ENCODE results near the gene IREB2. TPM values are rescaled to one million over a fixed set of nuclear protein-coding genes. Genes with fewer than 3 reads are reported as not detected.

Gene IREB2
- total RNA-seq, 2 experiments from 2014 or later = 27.1 to 77.6 TPM

GRCh38 chr15:78437107-78437761, 782 bp upstream of the IREB2 start:
- ChIA-PET CTCF (ENCODE audit: unreplicated experiment) (no interaction called here), POLR2A (interaction anchor here (0.7 to 2.1 kb wide), 10 partner anchors 9 to 137 kb away, joined by 3 to 16 read pairs (median 3); partner anchors contain the start of genes PSMA4 and SKIC8)
- intact Hi-C loops (cut with micrococcal nuclease; ENCODE audit: unreplicated experiment) = loop anchor here (10.0 kb wide), 1 partner anchor 438 kb away; the partner anchor contains the start of gene MORF4L1
- H2AFZ ChIP-seq (ENCODE audit: low read length) = peak overlapping the region; percentile 85; the same call in 1 of the 2 replicates
- H4K20me1 ChIP-seq (ENCODE audit: insufficient read depth, low read length) = peaks cover 12% of the 10 kb centered on the region; the same call in 1 of the 2 replicates
- TF ChIP-seq EZH2phosphoT487 (IDR thresholded peaks at IDR 0.05; ENCODE audit: borderline replicate concordance, low read depth, low read length) (no peak), CTCF (conservative IDR thresholded peaks at IDR 0.05; ENCODE audit: low read length) (no peak)
- peak; percentile 68 for DNase-seq (ENCODE audit: low spot score)
- no peaks in the 10 kb centered on the region for H3K9me2 ChIP-seq (ENCODE audit: insufficient read depth, low read length)
- H3K36me3 ChIP-seq (ENCODE audit: insufficient read depth, low read length) = peaks cover 27% of the 10 kb centered on the region
- H3K4me2 ChIP-seq (ENCODE audit: low read length) = peak overlapping the region; percentile 98
- peaks cover 42% of the 10 kb centered on the region for H3K79me2 ChIP-seq (ENCODE audit: insufficient read depth, low read depth, low read length)
- H3K4me1 ChIP-seq (ENCODE audit: insufficient read depth, low read length, poor library complexity, severe bottlenecking) = peaks cover 51% of the 10 kb centered on the region
- peak overlapping the region; percentile 87 for H3K4me3 ChIP-seq (ENCODE audit: low read depth, low read length, poor library complexity, severe bottlenecking)
- BruUV-seq (replicated peaks) = TSS peak; percentile 100
- no peaks in the 10 kb centered on the region for H3K9me3 ChIP-seq (ENCODE audit: low read length)
- peak overlapping the region; percentile 82 for H3K27ac ChIP-seq (ENCODE audit: low read depth, low read length, poor library complexity, severe bottlenecking)

- H3K9me3 ChIP-seq (ENCODE audit: low read length) = no peaks in the 10 kb centered on the region
- BruUV-seq (replicated peaks) = no TSS peak
- TF ChIP-seq CTCF (conservative IDR thresholded peaks at IDR 0.05; ENCODE audit: low read length) (peak; percentile 71), EZH2phosphoT487 (IDR thresholded peaks at IDR 0.05; ENCODE audit: borderline replicate concordance, low read depth, low read length) (no peak)
- POLR2A ChIA-PET = interaction anchor here (0.6 to 2.1 kb wide), 10 partner anchors 10 to 139 kb away, joined by 3 to 9 read pairs (median 3); partner anchors contain the start of genes PSMA4 and SKIC8
- CTCF ChIA-PET (ENCODE audit: unreplicated experiment) = no interaction called here
- H3K4me2 ChIP-seq (ENCODE audit: low read length) = peak overlapping the region; percentile 81
- H3K4me3 ChIP-seq (ENCODE audit: low read depth, low read length, poor library complexity, severe bottlenecking) = peak overlapping the region; percentile 87
- peaks cover 42% of the 10 kb centered on the region for H3K36me3 ChIP-seq (ENCODE audit: insufficient read depth, low read length)
- H4K20me1 ChIP-seq (ENCODE audit: insufficient read depth, low read length) = peaks cover 12% of the 10 kb centered on the region; the same call in 1 of the 2 replicates
- H3K4me1 ChIP-seq (ENCODE audit: insufficient read depth, low read length, poor library complexity, severe bottlenecking) = peaks cover 36% of the 10 kb centered on the region
- intact Hi-C loops (cut with micrococcal nuclease; ENCODE audit: unreplicated experiment) = loop anchor here (10.0 kb wide), 1 partner anchor 436 kb away; the partner anchor contains the start of gene MORF4L1
- peak; percentile 58 for DNase-seq (ENCODE audit: low spot score)
- peak overlapping the region; percentile 82 for H3K27ac ChIP-seq (ENCODE audit: low read depth, low read length, poor library complexity, severe bottlenecking)
- H3K79me2 ChIP-seq (ENCODE audit: insufficient read depth, low read depth, low read length) = peaks cover 57% of the 10 kb centered on the region
- H2AFZ ChIP-seq (ENCODE audit: low read length) = peak overlapping the region; percentile 15; the same call in 1 of the 2 replicates
- no peaks in the 10 kb centered on the region for H3K9me2 ChIP-seq (ENCODE audit: insufficient read depth, low read length)
Observed at GRCh38 chr15:78438619-78439285, 736 bp downstream of the IREB2 start.

Measured in OCI-LY7 (cell line).